ENCODE results near the gene SCN3A.

Gene SCN3A

GRCh38 chr2:165054652-165055051, 149.2 kb downstream of the SCN3A start:
- no peak for DNase-seq

GRCh38 chr2:165044505-165045303, 159.1 kb downstream of the SCN3A start:
- DNase-seq = no peak

Data from EL (cell line).